ENCODE measurements around the gene EMILIN2. TPM values are rescaled to one million over a fixed set of nuclear protein-coding genes. Genes with fewer than 3 reads are reported as not detected.

The EMILIN2 gene
- total and polyA plus RNA-seq, 2 of the 8 experiments (the other 6 are each of a cell fraction or from before 2014, with no cell fraction given), result 6.0 to 7.5 TPM

GRCh38 chr18:2846636-2847316 is at the start of gene EMILIN2 (continued):
- TF ChIP-seq CHD7 (IDR thresholded peaks at IDR 0.05; ENCODE audit: insufficient replicate concordance, low read length), result no peak
- 0 out of 2 replicates have a peak, but pooled peaks have one; percentile 7 for TF ChIP-seq E2F6 (IDR thresholded peaks at IDR 0.05)
- 0 out of 2 replicates have a peak, but pooled peaks have one; percentile 15 for TF ChIP-seq ATF3 (IDR thresholded peaks at IDR 0.05; ENCODE audit: insufficient read depth, low read depth, low read length)
- TF ChIP-seq CREB1 (IDR thresholded peaks at IDR 0.05), result 0 out of 2 replicates have a peak, but pooled peaks have one; percentile 20
- TF ChIP-seq RBBP5 (IDR thresholded peaks at IDR 0.05; ENCODE audit: borderline replicate concordance, low read depth, low read length), result peak; percentile 52; the same call in 1 of the 2 replicates
- no peak for TF ChIP-seq TAF7 (optimal IDR thresholded peaks at IDR 0.05; ENCODE audit: borderline replicate concordance, low read depth, low read length)
- TF ChIP-seq JUND (IDR thresholded peaks at IDR 0.05; ENCODE audit: low read length), result peak; percentile 73
